Heart right ventricle (tissue), 16 donors: ENCODE data around the gene INS. TPM values are rescaled to one million over a fixed set of nuclear protein-coding genes. Genes with fewer than 3 reads are reported as not detected.

Experiments used
- ATAC-seq, 8 donors: fragments of 200-7000 bp; cut with Tn5 transposase; one replicate each; pipeline ENCODE4 v1.9.1; 2020; ENCODE audit warnings: mild to moderate bottlenecking in 8 of 8, moderate library complexity in 8 of 8, moderate number of reproducible peaks in 1 of 8
- DNase-seq, 2 donors: peaks; one replicate each; pipeline ENCODE4 v3.0.0-alpha.2; 2020
- H3K27ac ChIP-seq, 10 donors: fragments of 200-600 bp; sonication (generic) in 2 of 10; one replicate each; pipeline versions ENCODE4 v1.5.0 to v1.8.0; 2020 to 2022; ENCODE audit warnings: mild to moderate bottlenecking in 3 of 10
- H3K27me3 ChIP-seq, 7 donors: fragments of 200-600 bp; one replicate each; pipeline ENCODE4 v1.8.0; 2021 to 2022; ENCODE audit warnings: mild to moderate bottlenecking in 2 of 7
- H3K36me3 ChIP-seq, 9 donors: fragments of 200-600 bp; sonication (generic) in 1 of 9; one replicate each; pipeline versions ENCODE4 v1.5.0 to v1.8.0; 2020 to 2022; ENCODE audit warnings: mild to moderate bottlenecking in 2 of 9
- H3K4me1 ChIP-seq, 9 donors: fragments of 200-600 bp; sonication (generic) in 1 of 9; one replicate each; pipeline versions ENCODE4 v1.5.0 to v1.8.0; 2020 to 2022; ENCODE audit warnings: mild to moderate bottlenecking in 4 of 9
- H3K4me3 ChIP-seq, 10 donors: fragments of 200-600 bp; sonication (generic) in 2 of 10; one replicate each; pipeline versions ENCODE4 v1.5.0 to v1.8.0; 2020 to 2022; ENCODE audit warnings: mild to moderate bottlenecking in 7 of 10, moderate library complexity in 2 of 10
- H3K9me3 ChIP-seq, 11 donors: fragments of 200-600 bp in 10 of 11; sonication (generic) in 2 of 11; one replicate each; pipeline versions ENCODE4 v1.5.0 to v1.8.0; 2013 to 2022; ENCODE audit warnings: mild to moderate bottlenecking in 2 of 11, control low read depth in 1 of 11, moderate library complexity in 1 of 11
- CTCF ChIP-seq, 9 donors: fragments of 200-600 bp; sonication (generic) in 2 of 9; IDR thresholded peaks; one replicate each; pipeline versions ENCODE4 v1.5.0 to v1.8.0; 2021 to 2022; ENCODE audit warnings: antibody characterized with exemption in 9 of 9, mild to moderate bottlenecking in 5 of 9, moderate library complexity in 1 of 9
- WGBS, 2 donors: extraction: QIAGEN DNeasy Blood & Tissue Kit; methylation state at CpG; one replicate each; pipeline ENCODE4 v1.1.7; 2013; ENCODE audit warnings: inconsistent platforms in 1 of 2; 5-methylcytosine and 5-hydroxymethylcytosine counted together
- intact Hi-C, 10 donors: fragments of 100-400 bp; cut with DNase I; formaldehyde crosslinking; loops; one replicate each; pipeline versions ENCODE4 v1.11.1 to v1.14.2; 2022
- polyA plus RNA-seq, 2 donors: library from polyadenylated mRNA; stranded (reverse); fragments of 200-250 nt; gene quantifications; one replicate each; pipeline ENCODE4 v1.2.3, GENCODE V29; 2013
- total RNA-seq, 10 donors: library from RNA; stranded (reverse); fragmentation: NEBNext Ultra II Directional in 3 of 10; extraction: Animal tissue kit (Norgen Biotek cat#: 25700) in 3 of 10; gene quantifications; one replicate each; pipeline versions ENCODE4 v1.2.1 to v1.2.4, GENCODE V29; 2021 to 2023
- donor health status: Arrhythmogenic right ventricular cardiomyopathy.
- donor health status: ischemic (EF 13 %, LVEDD 7.1; RV severe dilation, severe dysfunction).
- donor health status: healthy with polysubstance abuse.
- donor health status: DM: no; HTN: yes; CAD: no.
- donor health status: DM: no; HTN: no; CAD: no.
- donor health status: ischemic (EF 25% LVEDD 6.9; RV normal size, moderate dysfunction).
- donor health status: ischemic (EF 25% LVEDD 5.7; RV mildly dilated, moderate dysfunction).
- donor health status: healthy.
- donor health status: DM: yes; HTN: yes; CAD: no.
- donor health status: Ischemic cardiomyopathy.
- donor health status: ischemic (EF 35%, LVEDD 5.7; RV mildly dilated, moderate dysfunction).
- donor health status: nonischemic (EF 11% LVEDD 7.7; RV severe dilation, severe dysfunction).
- donor health status: DM: yes; HTN: yes; CAD: no.
- donor health status: PGD.
- donor health status: ischemic (EF 29% LVEDD 5.4; RV normal size, mild dysfunction).
- donor health status: nonischemic (EF 23%, LVEDD 6.1; RV moderate dilation, normal function).

The INS gene
- total and polyA plus RNA-seq, 12 donors: 0.76 to 3.3 (median 1.0) TPM; not detected in 9

- no peaks in the 10 kb centered on the region for H3K9me3 ChIP-seq
- H3K36me3 ChIP-seq: no peaks in the 10 kb centered on the region
- no peak for TF ChIP-seq CTCF (IDR thresholded peaks at IDR 0.05)
- WGBS, 2 donors: 69 to 70% methylated on average over 29 of the region's 29 CpGs
- DNase-seq (no peak), ATAC-seq (no peak)
- H3K27ac ChIP-seq: no peak overlapping the region
- intact Hi-C loops: loop anchor here in 5 of 10 donors (5.0 to 10.0 kb wide), 5 partner anchors 212 to 705 kb away; partner anchors contain the start of genes CDKN1C (in 1 of the 5) and TSSC4 (in 1 of the 5)
- peaks cover 0 to 20% (median 3%) of the 10 kb centered on the region in 9 donors for H3K4me1 ChIP-seq
- peaks cover 0 to 46% (median 23%) of the 10 kb centered on the region in 7 donors for H3K27me3 ChIP-seq
- no peak overlapping the region for H3K4me3 ChIP-seq
Measured at GRCh38 chr11:2189938-2190656, 29.1 kb upstream of the INS start.

GRCh38 chr11:2188745-2189144 lies 27.7 kb upstream of the INS start:
- H3K27ac ChIP-seq: no peak overlapping the region
- peaks cover 0 to 19% (median 3%) of the 10 kb centered on the region in 9 donors for H3K4me1 ChIP-seq
- DNase-seq (no peak), ATAC-seq (no peak)
- H3K9me3 ChIP-seq: no peaks in the 10 kb centered on the region
- peaks cover 0 to 42% (median 30%) of the 10 kb centered on the region in 7 donors for H3K27me3 ChIP-seq
- no peak overlapping the region for H3K4me3 ChIP-seq
- no peak for TF ChIP-seq CTCF (IDR thresholded peaks at IDR 0.05)
- no peaks in the 10 kb centered on the region for H3K36me3 ChIP-seq
- 89 to 92% methylated on average over 19 of the region's 19 CpGs for WGBS, 2 donors
- intact Hi-C loops: no loop called here

GRCh38 chr11:2187280-2187707 lies 26.3 kb upstream of the INS start:
- no peaks in the 10 kb centered on the region for H3K36me3 ChIP-seq
- ATAC-seq (no peak), DNase-seq (no peak)
- H3K27me3 ChIP-seq: peaks cover 0 to 44% (median 30%) of the 10 kb centered on the region in 7 donors
- no peaks in the 10 kb centered on the region for H3K9me3 ChIP-seq
- no peak for TF ChIP-seq CTCF (IDR thresholded peaks at IDR 0.05)
- H3K4me1 ChIP-seq: peaks cover 0 to 14% (median 0%) of the 10 kb centered on the region in 9 donors
- 95 to 96% methylated on average over 7 of the region's 7 CpGs for WGBS, 2 donors
- no peak overlapping the region for H3K4me3 ChIP-seq
- no peak overlapping the region for H3K27ac ChIP-seq
- intact Hi-C loops: loop anchor here in 3 of 10 donors (2.0 kb wide), 2 partner anchors 232 to 234 kb away; no protein-coding TSS in a partner anchor

GRCh38 chr11:2186669-2187279 lies 25.8 kb upstream of the INS start:
- TF ChIP-seq CTCF (IDR thresholded peaks at IDR 0.05): peak in 8 of 9 donors; percentile 32 to 66 (median 58)
- no peak overlapping the region for H3K27ac ChIP-seq
- H3K4me3 ChIP-seq: no peak overlapping the region
- H3K27me3 ChIP-seq: peaks cover 0 to 49% (median 30%) of the 10 kb centered on the region in 7 donors
- intact Hi-C loops: loop anchor here in 3 of 10 donors (2.0 kb wide), 2 partner anchors 232 to 234 kb away; no protein-coding TSS in a partner anchor
- ATAC-seq (peak in 6 of 8 donors; percentile 43 to 60 (median 50)), DNase-seq (no peak)
- H3K4me1 ChIP-seq: peaks cover 0 to 11% (median 0%) of the 10 kb centered on the region in 9 donors
- 21 to 23% methylated on average over 21 of the region's 21 CpGs for WGBS, 2 donors
- H3K9me3 ChIP-seq: no peaks in the 10 kb centered on the region
- H3K36me3 ChIP-seq: no peaks in the 10 kb centered on the region
